HG02642 (cell line): ENCODE results near the gene NKD1.

Experiments used
- ATAC-seq: cut with Tn5 transposase; IDR thresholded peaks from one replicate; pipeline ENCODE4 v1.9.1; 2021; ENCODE audit warnings: mild to moderate bottlenecking; ENCODE audit not compliant: unreplicated experiment, poor library complexity

NKD1 gene

GRCh38 chr16:50596762-50597450 lies 48.7 kb downstream of the NKD1 start:
- ATAC-seq, result no peak

DNA sequence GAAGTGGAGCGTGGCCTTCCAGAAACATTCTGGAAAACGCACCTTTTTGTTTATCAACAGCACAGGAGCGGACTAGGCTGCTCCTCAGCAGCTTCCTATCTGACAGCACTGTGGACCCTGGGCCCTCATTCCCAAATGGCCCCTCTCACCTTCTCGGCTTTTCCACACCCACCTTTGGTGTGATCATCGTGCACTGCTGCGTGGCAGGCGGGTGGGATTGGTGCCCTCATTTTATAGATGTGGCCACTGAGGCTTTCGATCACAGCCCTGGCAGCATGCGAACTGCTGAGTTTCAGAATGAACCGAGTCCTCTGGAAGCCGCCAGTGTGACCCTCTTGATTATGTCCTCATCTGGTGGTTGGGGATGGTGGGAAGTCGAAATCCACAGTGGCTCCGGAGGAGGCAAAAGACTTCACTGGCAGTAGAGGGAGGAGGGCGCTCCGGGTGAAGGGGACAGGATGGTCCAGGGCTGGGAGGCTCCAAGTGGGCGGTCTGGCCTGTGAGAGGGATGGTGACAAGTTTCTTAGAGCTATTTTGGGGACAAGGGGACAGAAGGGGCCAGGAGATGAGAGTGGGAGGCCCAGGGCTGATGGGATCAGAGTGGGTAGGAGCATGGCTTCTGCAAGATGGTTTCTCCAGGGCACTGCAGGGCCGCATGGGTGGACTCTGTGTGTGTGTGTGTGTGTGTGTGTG lies 49.5 kb downstream of the NKD1 start:
- ATAC-seq, result no peak

DNA sequence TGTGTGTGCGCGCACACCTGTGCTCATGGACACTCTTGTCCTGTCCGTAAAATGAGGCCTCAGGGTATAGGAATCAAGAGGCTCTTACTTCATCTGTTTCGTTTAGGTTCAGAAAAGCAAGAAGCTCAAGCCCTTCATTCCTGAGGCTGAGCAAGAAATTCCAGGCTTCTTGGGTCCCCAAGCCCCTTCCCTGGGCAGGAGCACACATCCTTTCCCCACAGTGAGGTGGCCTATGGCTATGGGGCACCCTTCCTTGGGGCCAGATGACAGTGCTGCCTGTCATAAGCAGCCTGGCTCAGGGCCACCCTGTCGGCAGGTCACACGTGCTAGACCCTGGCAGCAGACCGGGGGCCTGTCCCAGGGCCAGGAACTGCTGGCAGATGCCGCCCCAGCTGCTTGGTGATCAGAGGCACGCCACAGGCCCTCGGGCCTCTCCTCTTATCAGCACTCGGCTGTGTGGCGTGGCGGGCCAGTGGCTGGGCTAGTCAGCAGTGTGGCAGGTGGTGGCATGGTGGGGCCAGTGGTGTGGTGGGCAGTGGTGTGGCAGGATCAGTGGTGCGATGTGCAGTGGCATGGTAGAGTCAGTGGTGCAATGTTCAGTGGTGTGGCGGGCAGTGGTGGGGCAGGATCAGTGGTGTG lies 50.2 kb downstream of the NKD1 start:
- ATAC-seq, result no peak

- ATAC-seq, result no peak
Observed at GRCh38 chr16:50598936-50599361, 50.8 kb downstream of the NKD1 start.

- no peak for ATAC-seq
Observed at GRCh38 chr16:50599494-50599893, 51.3 kb downstream of the NKD1 start.

GRCh38 chr16:50600582-50601283 lies 52.5 kb downstream of the NKD1 start:
- no peak for ATAC-seq

DNA sequence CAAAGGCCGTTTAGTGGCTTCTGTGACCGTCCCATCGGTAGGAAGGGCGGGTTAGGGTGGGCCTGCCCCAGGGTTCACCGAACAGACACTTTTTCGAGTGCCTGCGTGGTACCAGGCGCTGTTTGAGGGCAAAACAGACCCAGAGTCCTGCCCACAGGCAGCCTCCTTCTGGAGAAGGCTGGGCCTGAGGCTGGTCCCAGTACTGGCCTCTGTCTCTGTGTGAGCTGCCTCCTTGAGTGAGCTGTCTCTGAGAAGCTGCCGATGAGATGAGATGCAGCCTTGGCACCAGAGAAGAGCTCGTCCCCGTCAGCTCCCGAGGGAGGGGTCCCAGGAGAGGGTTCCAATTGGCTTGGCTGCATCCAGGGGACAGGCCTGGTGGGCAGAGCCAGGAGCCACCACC lies 53.1 kb downstream of the NKD1 start:
- no peak for ATAC-seq

GRCh38 chr16:50602126-50602525 lies 53.9 kb downstream of the NKD1 start:
- no peak for ATAC-seq

DNA sequence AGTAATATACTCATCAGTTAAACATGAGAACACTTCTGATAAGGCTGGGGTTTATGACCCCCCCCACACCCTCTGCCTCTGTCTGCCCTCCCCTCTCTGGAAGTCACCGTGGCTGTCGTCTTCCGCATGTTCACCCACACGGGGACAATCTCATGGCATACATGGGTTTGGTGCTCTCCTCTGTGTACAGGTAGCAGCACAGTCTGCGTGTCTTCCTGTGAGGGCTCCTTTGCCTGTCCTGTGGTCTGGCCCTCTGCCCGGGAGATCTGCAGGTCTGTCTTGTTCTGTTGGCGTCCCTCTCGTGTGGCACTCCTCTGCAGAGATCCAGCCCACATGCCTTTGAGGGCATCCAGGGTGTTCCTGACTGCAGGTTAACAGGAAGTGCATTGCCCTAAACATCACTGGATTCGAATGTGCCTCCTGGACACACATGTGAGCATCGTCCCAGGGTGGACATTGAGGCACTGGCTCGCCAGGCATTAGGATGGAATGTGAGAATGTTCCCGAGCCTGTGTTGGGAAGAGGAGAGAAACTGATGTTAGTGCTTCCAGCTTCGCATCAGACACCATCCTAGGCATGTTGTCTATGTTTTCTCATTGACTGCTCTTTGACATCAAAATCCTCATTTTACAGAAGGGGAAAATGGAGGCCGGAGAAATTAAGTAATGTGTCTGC lies 54.5 kb downstream of the NKD1 start:
- ATAC-seq, result no peak

GRCh38 chr16:50603206-50604064 lies 55.2 kb downstream of the NKD1 start:
- no peak for ATAC-seq

GRCh38 chr16:50604065-50604418 lies 55.8 kb downstream of the NKD1 start:
- no peak for ATAC-seq

- no peak for ATAC-seq
Observed at GRCh38 chr16:50604610-50605009, 56.4 kb downstream of the NKD1 start.

DNA sequence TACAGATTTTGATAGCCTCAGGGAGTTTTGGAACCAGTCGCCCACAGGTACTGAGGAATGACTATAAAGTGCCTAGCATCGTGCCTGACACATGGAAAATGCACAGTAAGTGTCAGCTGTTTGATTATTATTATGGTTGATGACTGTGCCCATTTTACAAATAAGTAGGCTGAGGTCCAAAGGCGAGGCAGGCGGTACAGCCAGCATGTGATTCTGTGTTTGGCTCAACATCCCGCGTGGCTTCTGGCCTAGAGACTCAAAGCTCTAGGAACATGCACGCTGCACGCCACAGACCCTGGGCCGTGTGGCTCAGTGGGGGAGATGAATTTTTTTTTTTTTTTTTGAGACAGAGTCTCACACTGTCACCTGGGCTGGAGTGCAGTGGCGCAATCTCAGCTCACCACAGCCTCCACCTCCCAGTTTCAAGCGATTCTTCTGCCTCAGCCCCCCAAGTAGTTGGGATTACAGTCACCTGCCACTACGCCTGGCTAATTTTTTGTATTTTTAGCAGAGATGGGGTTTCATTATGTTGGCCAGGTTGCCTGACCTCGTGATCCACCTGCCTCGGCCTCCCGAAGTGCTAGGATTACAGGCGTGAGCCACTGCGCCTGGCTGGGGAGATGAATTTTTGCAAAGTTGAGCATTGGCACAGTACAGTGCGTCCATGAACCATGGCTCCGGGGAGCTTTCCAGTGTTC lies 57.7 kb downstream of the NKD1 start:
- no peak for ATAC-seq

DNA sequence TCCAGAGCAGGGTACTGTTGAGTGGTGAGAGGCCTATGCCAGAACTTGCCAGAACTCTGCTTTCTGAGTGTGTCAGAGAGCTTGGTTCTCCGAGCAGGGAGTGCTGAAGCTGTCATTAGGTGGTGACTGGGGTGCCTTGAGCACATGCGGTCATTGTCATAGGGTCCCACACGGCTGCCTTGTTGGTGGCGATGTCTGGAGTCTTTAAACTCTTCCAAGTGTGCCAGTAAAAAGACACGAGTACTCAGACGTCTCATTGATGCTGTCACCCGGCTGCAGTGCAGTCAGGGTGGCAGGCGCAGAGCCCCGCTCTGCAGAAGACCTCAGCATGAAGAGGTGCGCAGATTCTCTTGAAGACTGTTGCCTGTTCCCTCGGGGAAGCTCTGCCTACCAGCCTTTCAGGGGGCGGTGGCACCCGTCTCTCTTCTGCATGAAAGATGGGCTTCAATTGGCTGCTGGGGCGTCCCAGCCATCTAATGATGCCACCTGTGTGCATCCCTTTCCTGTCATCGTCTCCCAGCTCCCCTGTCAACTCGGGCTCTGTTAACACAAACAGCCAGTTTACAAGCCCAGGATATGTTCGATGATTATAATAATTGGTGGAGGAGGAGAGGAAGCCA lies 58.3 kb downstream of the NKD1 start:
- no peak for ATAC-seq

- ATAC-seq, result no peak
Observed at GRCh38 chr16:50607051-50607431, 58.8 kb downstream of the NKD1 start.

DNA sequence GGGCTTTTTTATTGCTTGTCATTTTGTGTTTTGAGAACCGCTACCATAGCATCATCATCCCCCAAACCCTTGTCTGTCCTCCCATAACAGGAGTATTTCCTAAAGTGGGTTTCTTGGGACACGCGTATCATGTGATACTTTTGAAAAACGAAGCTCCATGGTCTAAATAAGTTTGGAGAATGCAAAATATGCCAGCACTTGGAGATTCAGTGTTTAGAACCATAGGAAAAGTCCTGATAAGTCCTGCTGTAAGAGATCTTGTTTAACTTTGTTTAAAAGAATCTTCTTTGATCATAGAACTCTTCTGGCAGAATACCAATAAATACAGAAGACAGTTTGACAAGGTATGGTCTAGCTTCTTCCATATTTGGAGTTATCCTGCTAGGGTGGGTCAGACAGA lies 59.3 kb downstream of the NKD1 start:
- ATAC-seq, result no peak

DNA sequence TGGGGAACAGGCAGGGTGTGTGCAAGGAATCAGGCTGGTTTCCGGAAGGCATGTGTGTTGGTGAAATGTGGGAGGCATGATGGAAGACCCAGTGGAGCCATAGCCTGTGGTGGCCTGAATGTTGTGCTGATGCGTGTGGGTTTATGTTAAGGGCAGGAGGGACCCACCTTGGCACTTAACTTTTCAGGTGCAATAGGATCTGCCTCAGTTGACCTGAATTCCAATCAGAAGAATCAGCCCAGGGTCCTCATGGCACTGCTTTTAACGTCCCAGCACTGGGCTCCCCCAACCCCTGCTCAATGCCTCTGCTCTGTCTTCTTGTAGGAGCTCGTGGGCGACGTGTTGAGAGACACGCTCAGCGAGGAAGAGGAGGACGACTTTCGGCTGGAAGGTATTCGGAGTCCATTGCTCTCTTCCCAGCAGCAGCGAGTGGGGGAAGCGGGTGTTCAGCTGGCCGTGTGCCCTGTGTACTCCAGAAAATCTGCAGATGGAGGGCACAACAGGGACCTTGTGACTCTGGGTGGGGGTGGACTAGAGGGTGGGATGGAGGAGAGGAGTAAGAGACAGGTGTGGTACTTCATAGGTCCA lies 59.9 kb downstream of the NKD1 start:
- no peak for ATAC-seq

DNA sequence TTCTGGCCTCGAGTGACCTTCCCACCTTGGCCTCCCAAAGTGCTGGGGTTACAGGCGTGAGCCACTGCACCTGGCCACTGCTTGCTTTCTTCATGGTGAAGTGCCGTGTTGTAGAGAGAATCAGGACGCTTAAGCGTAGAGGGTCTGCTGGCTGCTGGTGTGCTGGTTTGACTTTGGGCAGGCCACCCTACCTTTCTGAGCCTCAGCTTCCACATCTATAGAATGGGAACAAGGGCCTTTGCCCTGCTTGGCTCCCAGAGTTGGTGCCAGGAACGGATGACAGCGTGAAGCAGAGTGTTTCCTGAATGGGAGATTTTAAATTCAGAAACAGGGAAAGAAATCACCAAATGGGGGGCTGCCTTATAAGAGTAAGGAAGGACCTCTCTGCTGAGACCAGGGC lies 60.9 kb downstream of the NKD1 start:
- ATAC-seq, result no peak
